IMR-90 (cell line): ENCODE data around the gene ZNF488. TPM values are rescaled to one million over a fixed set of nuclear protein-coding genes. Genes with fewer than 3 reads are reported as not detected.

Source experiments
- ATAC-seq: fragments of 200-7000 bp; cut with Tn5 transposase; 2 replicates; pipeline ENCODE4 v1.9.1; 2020; ENCODE audit warnings: low read depth, mild to moderate bottlenecking, moderate library complexity
- BruUV-seq: library from RNA; stranded (reverse); fragments of 400-500 nt; replicated peaks from 2 replicates; lab custom pipeline; 2021; lab: Mats Ljungman, UMichigan
- CTCF ChIA-PET: fragments of 300-600 bp; formaldehyde crosslinking; extraction: SDS; loops from one replicate; lab custom pipeline; 2021; ENCODE audit warnings: antibody characterized with exemption; lab: Yijun Ruan, JAX
- POLR2A ChIA-PET: fragments of 300-600 bp; sonication (Branson Sonifier 250); formaldehyde crosslinking; loops from one replicate; lab custom pipeline; 2022; ENCODE audit warnings: antibody characterized with exemption; ENCODE audit not compliant: unreplicated experiment; lab: Charles Lee
- DNase-seq: peaks from one replicate; pipeline ENCODE4 v3.0.0; 2013
- H2AFZ ChIP-seq: replicated peaks from 2 replicates; pipeline ENCODE3; 2013; ENCODE audit warnings: low read length, mild to moderate bottlenecking; ENCODE audit not compliant: poor library complexity
- H2AK5ac ChIP-seq: 2 replicates; pipeline ENCODE4 v1.6.1; 2013; ENCODE audit warnings: low read depth, low read length, inconsistent platforms
- H2AK9ac ChIP-seq: replicated peaks from 2 replicates; pipeline ENCODE3; 2013; ENCODE audit warnings: mild to moderate bottlenecking, low read depth, low read length, moderate library complexity; ENCODE audit not compliant: poor library complexity
- H2BK120ac ChIP-seq: 2 replicates; pipeline ENCODE4 v1.6.1; 2013; ENCODE audit warnings: low read depth, low read length, inconsistent platforms
- H2BK15ac ChIP-seq: 3 replicates; pipeline ENCODE4 v1.6.1; 2013; ENCODE audit warnings: low read depth, low read length, inconsistent platforms
- H2BK20ac ChIP-seq: 2 replicates; pipeline ENCODE4 v1.6.1; 2013; ENCODE audit warnings: low read depth, mild to moderate bottlenecking, inconsistent platforms, low read length, moderate library complexity
- H2BK5ac ChIP-seq: 2 replicates; pipeline ENCODE4 v1.6.1; 2013; ENCODE audit warnings: mild to moderate bottlenecking, low read depth, low read length, inconsistent platforms; ENCODE audit not compliant: poor library complexity, severe bottlenecking
- H3K14ac ChIP-seq: replicated peaks from 2 replicates; pipeline ENCODE4 v1.6.1; 2013; ENCODE audit warnings: low read depth, low read length, inconsistent platforms
- H3K18ac ChIP-seq: 2 replicates; pipeline ENCODE4 v1.6.1; 2013; ENCODE audit warnings: low read depth, low read length, control low read depth
- H3K23ac ChIP-seq: 2 replicates; pipeline ENCODE4 v1.6.1; 2013; ENCODE audit warnings: low read depth, low read length, inconsistent platforms
- H3K27ac ChIP-seq: 2 replicates; pipeline ENCODE4 v1.5.1; 2013; ENCODE audit warnings: mild to moderate bottlenecking, control low read depth, low read length; ENCODE audit not compliant: insufficient read depth
- H3K27me3 ChIP-seq: 2 replicates; pipeline ENCODE4 v1.6.1; 2013; ENCODE audit warnings: low read length; ENCODE audit not compliant: control insufficient read depth, insufficient read depth
- H3K36me3 ChIP-seq: 2 replicates; pipeline ENCODE4 v1.6.1; 2013; ENCODE audit warnings: low read length, mixed read lengths; ENCODE audit not compliant: control insufficient read depth, insufficient read depth
- H3K4ac ChIP-seq: 2 replicates; pipeline ENCODE4 v1.6.1; 2013; ENCODE audit warnings: low read depth, low read length, inconsistent platforms
- H3K4me1 ChIP-seq: 2 replicates; pipeline ENCODE4 v1.6.1; 2013; ENCODE audit warnings: low read length, mixed read lengths; ENCODE audit not compliant: control insufficient read depth, insufficient read depth
- H3K4me2 ChIP-seq: 2 replicates; pipeline ENCODE4 v1.6.1; 2013; ENCODE audit warnings: low read depth, mild to moderate bottlenecking, control low read depth, low read length, moderate library complexity
- H3K4me3 ChIP-seq: 2 replicates; pipeline ENCODE4 v1.5.1; 2013; ENCODE audit warnings: low read depth, mild to moderate bottlenecking, control low read depth, low read length, moderate library complexity; ENCODE audit not compliant: insufficient read depth
- H3K56ac ChIP-seq: 2 replicates; pipeline ENCODE4 v1.6.1; 2013; ENCODE audit warnings: low read length, inconsistent platforms; ENCODE audit not compliant: insufficient read depth; ENCODE audit errors: extremely low read depth
- H3K79me1 ChIP-seq, 2 experiments: 2 replicates each; pipeline ENCODE4 v1.6.1; 2013; ENCODE audit warnings: low read length in 2 of 2, inconsistent platforms in 1 of 2, low read depth in 1 of 2
- H3K9ac ChIP-seq: 2 replicates; pipeline ENCODE4 v1.6.1; 2013; ENCODE audit warnings: low read depth, low read length, control low read depth
- H3K9me1 ChIP-seq: 2 replicates; pipeline ENCODE4 v1.6.1; 2013; ENCODE audit warnings: low read length, inconsistent platforms; ENCODE audit not compliant: insufficient read depth
- H3K9me3 ChIP-seq: 2 replicates; pipeline ENCODE4 v1.6.1; 2013; ENCODE audit warnings: low read length; ENCODE audit not compliant: control insufficient read depth, insufficient read depth
- H4K20me1 ChIP-seq: 2 replicates; pipeline ENCODE4 v1.6.1; 2013; ENCODE audit warnings: low read length, inconsistent platforms; ENCODE audit not compliant: insufficient read depth
- H4K5ac ChIP-seq: 2 replicates; pipeline ENCODE4 v1.6.1; 2013; ENCODE audit warnings: mild to moderate bottlenecking, low read depth, low read length, control low read depth
- H4K8ac ChIP-seq, 2 experiments: 2 replicates each; pipeline ENCODE4 v1.6.1; 2013; ENCODE audit warnings: low read depth in 2 of 2, low read length in 2 of 2, control low read depth in 1 of 2, inconsistent platforms in 1 of 2
- H4K91ac ChIP-seq: 2 replicates; pipeline ENCODE4 v1.6.1; 2013; ENCODE audit warnings: low read depth, low read length, inconsistent platforms; ENCODE audit not compliant: insufficient read depth
- CHD1 ChIP-seq: IDR thresholded peaks from 2 replicates; pipeline ENCODE4 v1.6.1; 2012; ENCODE audit warnings: low read depth, low read length, improper control_type of control experiment
- POLR2A ChIP-seq: IDR thresholded peaks from 2 replicates; pipeline ENCODE4 v1.6.1; 2012; ENCODE audit warnings: mild to moderate bottlenecking, low read depth, low read length
- RCOR1 ChIP-seq: IDR thresholded peaks from 2 replicates; pipeline ENCODE4 v1.6.1; 2012; ENCODE audit warnings: mild to moderate bottlenecking, low read length, improper control_type of control experiment; ENCODE audit not compliant: insufficient replicate concordance
- SMC3 ChIP-seq: fragments of 150-350 bp; IDR thresholded peaks from 2 replicates; pipeline ENCODE4 v1.6.1; 2016; ENCODE audit warnings: low read depth, mild to moderate bottlenecking, antibody characterized with exemption, low read length, moderate library complexity
- WGBS, 2 experiments: methylation state at CpG; one replicate each; pipeline versions ENCODE4 v1.1.5 to v1.1.7; 2013; ENCODE audit warnings: missing lambda C conversion rate in 2 of 2; ENCODE audit not compliant: insufficient read length in 1 of 2; ENCODE audit errors: extremely low coverage in 2 of 2; 5-methylcytosine and 5-hydroxymethylcytosine counted together
- dilution Hi-C: fragments of 300-500 bp; cut with HindIII; formaldehyde crosslinking; loops from one replicate; pipeline ENCODE4 v1.14.3; 2018; ENCODE audit warnings: low sequenced_read_pairs; ENCODE audit not compliant: unreplicated experiment
- in situ Hi-C: fragments of 300-500 bp; cut with MboI; formaldehyde crosslinking; loops from 3 replicates; pipeline ENCODE4 v1.14.3; 2019; ENCODE audit warnings: low sequenced_read_pairs, inconsistent platforms, mixed read lengths
- intact Hi-C: fragments of 100-400 bp; cut with micrococcal nuclease; formaldehyde crosslinking; loops from 2 replicates; pipeline ENCODE4 v1.10.0; 2022
- polyA plus RNA-seq, 3 experiments: library from polyadenylated mRNA; depleted of rRNA; stranded (reverse); fragments of >200 nt; gene quantifications; 2 replicates each; pipeline ENCODE4 v1.2.3, GENCODE V29; 2012; ENCODE audit warnings: low replicate concordance in 1 of 3
- total RNA-seq: library from RNA; depleted of rRNA; stranded (reverse); fragments of >200 nt; gene quantifications from 2 replicates; pipeline ENCODE4 v1.2.3, GENCODE V29; 2012
- TF ChIP-seq, protein P1 (sequence below): fragments of 150-350 bp; IDR thresholded peaks from 2 replicates; pipeline ENCODE4 v1.6.1; 2017; ENCODE audit warnings: mild to moderate bottlenecking, antibody characterized with exemption, low read length, low read depth

The ZNF488 gene
- total and polyA plus RNA-seq, 2 of the 4 experiments (the other 2 are of a cell fraction): under 0.01 to 0.14 TPM

- no peak within 1 kb of the TSS for H2BK120ac ChIP-seq
- no peak within 1 kb of the TSS for H2BK15ac ChIP-seq
- no peak within 1 kb of the TSS for H3K27ac ChIP-seq
- H2AK9ac ChIP-seq: no peak within 1 kb of the TSS
- H3K79me1 ChIP-seq: no peaks in the 10 kb centered on the region
- no peak within 1 kb of the TSS for H2AFZ ChIP-seq
- H3K18ac ChIP-seq: no peak within 1 kb of the TSS
- in situ Hi-C loops: no loop called here
- no peak within 1 kb of the TSS for H2AK5ac ChIP-seq
- no peak within 1 kb of the TSS for H2BK20ac ChIP-seq
- intact Hi-C loops: no loop called here
- H3K23ac ChIP-seq: no peak within 1 kb of the TSS
- no peak within 1 kb of the TSS for H3K4me3 ChIP-seq
- dilution Hi-C loops: no loop called here
- H3K4me1 ChIP-seq: no peaks in the 10 kb centered on the region
- POLR2A ChIA-PET: no interaction called here
- no peak within 1 kb of the TSS for H3K14ac ChIP-seq
- no peak within 1 kb of the TSS for H3K4me2 ChIP-seq
- peaks cover 38% of the 10 kb centered on the region for H3K27me3 ChIP-seq
- no peak within 1 kb of the TSS for H4K91ac ChIP-seq
- no peak within 1 kb of the TSS for H4K5ac ChIP-seq
- DNase-seq: no peak
- no peak within 1 kb of the TSS for H3K56ac ChIP-seq
- H4K20me1 ChIP-seq: no peaks in the 10 kb centered on the region
- no peak within 1 kb of the TSS for H2BK5ac ChIP-seq
- no peak within 1 kb of the TSS for H3K4ac ChIP-seq
- no peaks in the 10 kb centered on the region for H3K36me3 ChIP-seq
- TF ChIP-seq, protein P1, sequence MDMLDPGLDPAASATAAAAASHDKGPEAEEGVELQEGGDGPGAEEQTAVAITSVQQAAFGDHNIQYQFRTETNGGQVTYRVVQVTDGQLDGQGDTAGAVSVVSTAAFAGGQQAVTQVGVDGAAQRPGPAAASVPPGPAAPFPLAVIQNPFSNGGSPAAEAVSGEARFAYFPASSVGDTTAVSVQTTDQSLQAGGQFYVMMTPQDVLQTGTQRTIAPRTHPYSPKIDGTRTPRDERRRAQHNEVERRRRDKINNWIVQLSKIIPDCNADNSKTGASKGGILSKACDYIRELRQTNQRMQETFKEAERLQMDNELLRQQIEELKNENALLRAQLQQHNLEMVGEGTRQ: no peak
- TF ChIP-seq RCOR1 (no peak), POLR2A (no peak), CHD1 (no peak), SMC3 (no peak)
- no peaks in the 10 kb centered on the region for H3K9me3 ChIP-seq
- BruUV-seq: no TSS peak
- no peak within 1 kb of the TSS for H4K8ac ChIP-seq
- H3K9me1 ChIP-seq: no peaks in the 10 kb centered on the region
- CTCF ChIA-PET: interaction anchor here (1.6 kb wide), 1 partner anchor 300 kb away, joined by 5 read pairs; no protein-coding TSS in a partner anchor
- ATAC-seq: no peak
- WGBS, 2 experiments: 68% methylated on average over 5 of the region's 5 CpGs; no CpG with 5 or more reads in 1 of the 2 experiments
- no peak within 1 kb of the TSS for H3K9ac ChIP-seq
Observed at GRCh38 chr10:47348138-47348651, 35.9 kb downstream of the ZNF488 start, which contains the start of gene RBP3. Gene RBP3, plus strand, starts transcription at chr10:47348363. Its CDS starts 122 bp downstream, at chr10:47348485.
